Measurements from ENCODE around the gene KMT2C.
"Not testable (repeated sequence)": the region's sequence is repeated elsewhere in the genome, so short reads cannot be mapped to it uniquely, and the experiment has no call there.

The KMT2C gene

GRCh38 chr7:152441810-152442209, 6.0 kb upstream of the KMT2C start:
- DNase-seq (ENCODE audit: low spot score): not testable (repeated sequence)

DNA sequence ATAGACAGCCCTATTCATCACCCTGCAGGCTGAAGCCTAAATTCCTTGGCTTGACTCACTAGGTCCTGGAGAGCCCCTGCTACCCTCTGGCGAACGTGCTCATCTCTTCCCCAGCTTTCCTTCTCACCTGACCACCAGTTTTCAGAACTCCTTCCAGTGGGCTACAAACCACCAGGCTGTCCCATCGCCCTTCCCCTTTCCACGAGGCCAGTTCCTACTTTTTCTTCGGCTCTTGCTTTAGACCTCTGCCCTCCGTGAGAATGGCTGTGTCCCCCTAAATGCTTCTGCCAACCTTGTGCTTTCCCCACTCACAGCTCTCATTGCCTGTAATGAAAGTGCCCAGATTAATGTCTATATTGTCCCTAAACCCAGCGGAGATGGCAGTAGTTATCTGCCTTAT, 5.4 kb upstream of the KMT2C start:
- not testable (repeated sequence) for DNase-seq (ENCODE audit: low spot score)

GRCh38 chr7:152438017-152438416, 2.2 kb upstream of the KMT2C start:
- DNase-seq (ENCODE audit: low spot score): not testable (repeated sequence)

- DNase-seq (ENCODE audit: low spot score): peak; percentile 29
Measured at GRCh38 chr7:152436931-152437575, 1.2 kb upstream of the KMT2C start.

DNA sequence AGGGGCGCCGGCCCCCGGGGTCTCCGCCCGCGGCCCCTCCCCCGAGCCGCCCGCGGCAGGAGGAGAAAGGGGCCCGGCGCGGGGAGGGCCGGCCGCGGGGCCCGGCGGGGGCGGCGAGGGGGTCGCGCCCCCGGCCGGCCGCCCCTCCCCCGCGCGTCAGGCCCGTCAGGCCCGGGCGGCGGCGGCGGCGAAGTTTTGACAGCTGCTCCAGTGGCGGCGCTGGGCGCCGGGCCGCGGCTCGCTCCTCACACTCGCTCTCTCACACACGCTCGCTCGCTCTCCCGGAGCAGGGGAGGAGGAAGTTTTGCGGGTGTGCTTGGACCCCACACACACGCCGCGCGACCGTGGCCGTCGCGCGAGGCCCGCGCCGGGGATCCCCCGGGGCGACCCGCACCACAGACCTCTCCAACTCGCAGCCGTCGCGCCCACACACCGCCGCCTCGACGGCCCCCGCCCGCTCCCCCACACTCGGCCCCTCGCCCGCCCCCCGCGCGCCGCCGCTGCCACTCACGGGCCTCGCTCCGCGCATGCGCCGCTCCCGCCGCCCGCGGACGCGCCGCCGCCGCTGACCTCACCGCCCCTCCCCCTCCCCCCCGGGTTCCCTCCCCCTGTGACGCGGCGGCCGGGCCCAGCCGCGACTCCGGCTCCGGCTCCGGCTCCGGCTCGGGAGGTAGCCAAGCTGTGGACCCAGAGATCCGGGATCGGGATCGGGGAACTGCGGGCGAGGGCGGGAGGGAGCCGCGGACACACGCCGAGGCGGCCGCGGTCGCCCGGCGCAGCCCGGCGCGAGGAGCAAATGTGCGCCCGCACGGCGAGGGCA, 518 bp upstream of the KMT2C start:
- peak; percentile 87 for DNase-seq (ENCODE audit: low spot score)

GRCh38 chr7:152434511-152435383, 1.1 kb downstream of the KMT2C start:
- peak; percentile 58 for DNase-seq (ENCODE audit: low spot score)

GRCh38 chr7:152433721-152434490, 1.9 kb downstream of the KMT2C start:
- DNase-seq (ENCODE audit: low spot score): peak; percentile 36

DNA sequence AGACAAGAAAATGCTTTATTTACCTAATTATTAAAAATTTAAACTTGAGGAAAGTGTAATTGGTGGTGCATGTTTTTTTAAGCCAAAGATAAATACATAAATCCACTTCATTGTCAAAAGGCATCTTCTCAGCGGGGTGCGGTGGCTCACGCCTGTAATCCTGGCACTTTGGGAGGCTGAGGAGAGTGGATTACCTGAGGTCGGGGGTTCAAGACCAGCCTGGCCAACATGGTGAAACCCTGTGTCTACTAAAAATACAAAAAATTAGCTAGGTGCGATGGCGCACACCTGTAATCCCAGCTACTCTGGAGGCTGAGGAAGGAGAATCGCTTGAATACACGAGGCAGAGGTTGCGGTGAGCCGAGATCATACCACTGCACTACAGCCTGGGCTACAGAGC, 3.1 kb downstream of the KMT2C start:
- DNase-seq (ENCODE audit: low spot score): not testable (repeated sequence)

- DNase-seq (ENCODE audit: low spot score): no peak
Measured at GRCh38 chr7:152430854-152431253, 4.9 kb downstream of the KMT2C start.

- not testable (repeated sequence) for DNase-seq (ENCODE audit: low spot score)
Measured at GRCh38 chr7:152430118-152430517, 5.7 kb downstream of the KMT2C start.

DNA sequence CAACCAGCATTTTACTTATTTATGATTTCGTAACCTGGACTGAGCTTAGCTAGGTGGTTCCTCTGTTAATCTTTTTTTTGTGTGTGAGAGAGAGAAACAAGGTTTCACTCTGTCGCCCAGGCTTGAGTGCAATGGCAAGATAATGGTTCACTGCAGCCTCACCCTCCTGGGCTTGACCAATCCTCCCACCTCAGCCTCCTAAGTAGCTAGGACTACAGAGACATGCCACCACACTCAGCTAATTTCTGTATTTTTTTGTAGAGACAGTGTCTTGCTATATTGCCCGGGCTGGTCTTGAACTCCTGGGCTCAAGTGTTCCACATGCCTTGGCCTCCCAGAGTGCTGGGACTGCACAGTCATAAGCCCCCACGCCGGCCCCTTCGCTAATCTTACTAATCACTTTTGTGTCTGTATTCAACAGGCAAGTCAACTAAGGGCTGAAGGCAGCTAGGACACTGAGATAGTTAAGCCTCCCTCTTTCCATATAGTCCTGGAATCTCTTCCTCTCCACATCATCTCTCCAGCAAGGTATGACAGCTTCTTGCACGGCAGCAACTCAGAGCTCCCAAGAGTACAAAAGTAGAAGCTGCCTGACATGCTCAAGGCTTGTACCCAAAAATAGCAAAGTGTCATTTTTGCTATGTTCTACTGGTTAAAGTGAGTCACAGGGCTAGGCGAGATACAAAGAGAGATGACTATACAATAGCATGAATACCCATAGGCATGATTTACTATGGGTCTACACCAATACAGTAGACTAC, 11.3 kb downstream of the KMT2C start:
- DNase-seq (ENCODE audit: low spot score): no peak

DNA sequence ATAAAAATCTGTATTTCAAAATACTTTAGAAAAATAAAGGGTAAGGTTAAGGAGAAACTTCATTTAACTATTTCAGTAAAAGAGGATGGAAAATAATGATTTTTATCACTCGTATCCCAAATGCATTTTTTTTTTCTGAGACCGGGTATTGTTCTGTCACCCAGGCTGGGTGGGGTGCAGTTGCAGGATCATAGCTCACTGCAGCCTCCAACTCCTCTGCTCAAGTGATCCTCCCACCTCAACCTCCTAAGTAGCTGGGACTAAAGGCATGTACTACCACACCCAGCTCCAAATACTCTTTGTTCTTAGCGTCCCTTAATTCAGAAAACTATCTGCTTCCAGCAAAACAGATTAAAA, 11.8 kb downstream of the KMT2C start:
- no peak for DNase-seq (ENCODE audit: low spot score)

- not testable (repeated sequence) for DNase-seq (ENCODE audit: low spot score)
Measured at GRCh38 chr7:152423171-152423570, 12.6 kb downstream of the KMT2C start.

GRCh38 chr7:152420950-152421349, 14.9 kb downstream of the KMT2C start:
- DNase-seq (ENCODE audit: low spot score): not testable (repeated sequence)

- no peak for DNase-seq (ENCODE audit: low spot score)
Measured at GRCh38 chr7:152419473-152420429, 16.1 kb downstream of the KMT2C start.

DNA sequence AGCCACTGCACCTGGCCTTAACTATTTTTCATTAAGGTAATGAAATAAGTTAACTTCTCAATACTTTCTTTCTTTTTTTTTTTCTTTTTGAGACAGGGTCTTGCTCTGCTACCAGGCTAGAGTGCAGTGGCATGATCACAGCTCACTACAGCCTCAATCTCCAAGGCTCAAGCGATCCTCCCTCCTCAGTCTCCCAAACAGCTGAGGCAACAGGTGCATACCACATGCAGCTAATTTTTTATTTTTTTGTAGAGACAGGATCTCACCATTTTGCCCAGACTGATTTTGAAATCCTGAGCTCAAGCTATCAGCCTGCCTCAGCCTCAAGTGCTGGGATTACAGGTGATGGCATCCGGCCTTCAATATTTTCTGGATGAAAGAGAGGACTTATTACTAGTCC, 21.0 kb downstream of the KMT2C start:
- DNase-seq (ENCODE audit: low spot score): no peak

GRCh38 chr7:152411389-152411788, 24.4 kb downstream of the KMT2C start:
- no peak for DNase-seq (ENCODE audit: low spot score)

DNA sequence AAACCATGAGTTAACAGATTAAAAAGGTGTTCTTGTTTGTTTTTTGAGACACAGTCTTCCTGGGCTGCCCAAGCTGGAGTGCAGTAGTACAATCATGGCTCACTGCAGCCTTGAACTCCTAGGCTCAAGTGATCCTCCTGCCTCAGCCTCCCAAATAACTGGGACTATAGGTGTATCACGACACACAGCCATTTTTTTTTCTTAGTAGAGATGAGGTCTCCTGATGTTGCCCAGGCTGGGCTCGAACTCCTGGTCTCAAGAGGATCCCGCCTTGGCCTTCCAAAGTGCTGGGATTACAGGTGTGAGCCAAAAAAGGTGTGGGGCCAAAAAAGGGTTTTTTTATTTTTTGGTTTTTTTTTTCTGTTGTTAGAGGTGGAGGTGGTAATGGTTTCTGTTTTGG, 29.3 kb downstream of the KMT2C start:
- no peak for DNase-seq (ENCODE audit: low spot score)

DNA sequence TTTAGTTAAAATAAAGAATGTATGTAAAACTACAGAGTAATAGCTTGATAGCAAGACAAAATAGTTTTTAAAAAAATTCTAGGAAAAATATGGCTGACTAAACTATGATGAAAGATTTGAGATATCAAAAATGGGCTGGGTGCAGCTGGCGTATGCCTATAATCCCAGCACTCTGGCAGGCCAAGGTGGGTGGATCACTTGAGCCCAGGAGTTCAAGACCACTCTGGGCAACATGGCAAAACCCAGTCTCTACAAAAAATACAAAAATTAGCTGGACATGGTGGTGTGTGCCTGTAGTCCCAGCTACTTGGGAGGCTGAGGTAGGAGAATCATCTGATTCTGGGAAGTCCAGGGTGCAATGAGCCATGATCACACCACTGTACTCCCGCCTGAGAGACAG, 29.8 kb downstream of the KMT2C start:
- DNase-seq (ENCODE audit: low spot score): not testable (repeated sequence)

DNA sequence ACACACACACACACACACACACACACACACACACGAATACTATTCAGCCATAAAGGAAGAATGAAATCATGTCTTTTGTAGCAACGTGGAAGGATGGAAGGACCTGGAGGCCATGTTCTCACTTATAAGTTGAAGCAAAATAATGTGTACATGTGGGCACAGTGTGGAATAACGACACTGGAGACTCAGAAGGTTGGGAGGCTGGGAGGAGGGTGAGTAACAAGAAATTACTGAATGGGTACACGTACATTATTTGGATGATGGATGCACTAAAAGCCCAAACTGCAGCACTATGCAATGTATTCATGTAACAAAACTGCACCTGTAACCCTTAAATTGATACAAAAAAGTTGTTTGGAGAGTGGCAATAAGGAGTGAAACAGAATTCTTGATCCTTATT, 32.1 kb downstream of the KMT2C start:
- no peak for DNase-seq (ENCODE audit: low spot score)
